ENCODE measurements around the gene MPND.

Gene MPND

DNA sequence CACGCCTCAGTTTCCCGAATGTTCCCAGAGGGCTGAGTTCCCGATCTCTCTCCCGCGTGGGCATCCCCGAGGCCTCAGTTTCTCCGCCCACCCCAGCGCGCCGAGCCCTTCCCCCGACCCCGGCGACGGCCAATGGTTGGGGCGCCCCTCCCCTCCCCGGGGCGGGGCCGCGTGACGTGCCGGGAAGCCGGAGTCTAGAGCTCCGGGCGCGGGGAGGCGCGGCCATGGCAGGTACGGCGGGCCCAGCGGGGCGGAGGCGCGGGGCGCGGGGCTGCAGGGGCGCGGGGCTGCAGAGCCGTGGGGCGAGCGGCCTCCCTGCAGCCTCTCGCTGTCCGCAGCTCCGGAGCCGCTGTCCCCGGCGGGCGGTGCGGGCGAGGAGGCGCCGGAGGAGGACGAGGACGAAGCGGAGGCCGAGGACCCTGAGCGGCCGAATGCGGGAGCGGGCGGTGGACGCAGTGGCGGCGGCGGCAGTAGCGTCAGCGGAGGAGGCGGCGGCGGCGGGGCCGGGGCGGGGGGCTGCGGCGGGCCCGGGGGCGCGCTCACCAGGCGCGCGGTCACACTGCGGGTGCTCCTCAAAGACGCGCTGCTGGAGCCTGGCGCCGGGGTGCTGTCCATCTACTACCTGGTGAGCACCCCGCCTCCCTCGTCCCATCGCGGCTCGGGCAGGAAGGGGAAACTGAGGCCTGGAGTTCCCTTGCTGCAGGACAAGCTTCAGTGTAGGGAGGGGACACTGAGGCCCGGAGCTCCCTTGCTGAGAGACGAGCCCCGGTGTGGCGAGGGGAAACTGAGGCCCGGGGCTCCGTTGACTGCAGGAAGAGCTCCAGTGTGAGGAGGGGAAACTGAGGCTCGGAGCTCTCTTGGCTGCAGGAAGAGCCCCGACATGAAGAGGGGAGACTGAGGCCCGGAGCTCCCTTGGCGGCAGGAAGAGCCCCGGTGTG, at the start of gene MPND:
Gene MPND (plus strand): TSS at position 193 of the 938 bp plus-strand sequence. CDS start 32 bp downstream, at position 225.
- peak within 1 kb of the TSS; percentile 69 for H3K27ac ChIP-seq
- no peak for TF ChIP-seq CTCF (conservative IDR thresholded peaks at IDR 0.05)

DNA sequence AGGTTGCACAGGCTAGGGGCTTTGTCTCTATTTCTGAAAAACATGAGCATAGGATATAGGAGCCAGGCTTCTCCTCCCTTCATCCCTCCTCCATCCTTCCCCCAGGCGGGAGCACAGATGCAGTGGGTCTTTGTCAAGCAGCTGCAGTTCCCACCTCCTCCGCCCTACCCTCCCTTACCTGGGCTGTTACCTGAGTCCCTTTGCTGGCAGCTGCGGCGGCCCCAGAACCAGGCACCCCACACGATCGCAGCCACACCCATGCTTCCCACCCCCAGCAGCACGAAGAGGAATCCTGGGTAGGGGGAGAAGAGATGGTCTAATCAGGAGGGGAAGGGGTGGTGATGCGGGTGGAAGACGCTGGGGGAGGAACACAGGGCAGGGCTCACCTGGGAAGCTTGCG, 49.0 kb upstream of the MPND start:
- H3K27ac ChIP-seq = no peak overlapping the region
- TF ChIP-seq CTCF (conservative IDR thresholded peaks at IDR 0.05) = no peak

DNA sequence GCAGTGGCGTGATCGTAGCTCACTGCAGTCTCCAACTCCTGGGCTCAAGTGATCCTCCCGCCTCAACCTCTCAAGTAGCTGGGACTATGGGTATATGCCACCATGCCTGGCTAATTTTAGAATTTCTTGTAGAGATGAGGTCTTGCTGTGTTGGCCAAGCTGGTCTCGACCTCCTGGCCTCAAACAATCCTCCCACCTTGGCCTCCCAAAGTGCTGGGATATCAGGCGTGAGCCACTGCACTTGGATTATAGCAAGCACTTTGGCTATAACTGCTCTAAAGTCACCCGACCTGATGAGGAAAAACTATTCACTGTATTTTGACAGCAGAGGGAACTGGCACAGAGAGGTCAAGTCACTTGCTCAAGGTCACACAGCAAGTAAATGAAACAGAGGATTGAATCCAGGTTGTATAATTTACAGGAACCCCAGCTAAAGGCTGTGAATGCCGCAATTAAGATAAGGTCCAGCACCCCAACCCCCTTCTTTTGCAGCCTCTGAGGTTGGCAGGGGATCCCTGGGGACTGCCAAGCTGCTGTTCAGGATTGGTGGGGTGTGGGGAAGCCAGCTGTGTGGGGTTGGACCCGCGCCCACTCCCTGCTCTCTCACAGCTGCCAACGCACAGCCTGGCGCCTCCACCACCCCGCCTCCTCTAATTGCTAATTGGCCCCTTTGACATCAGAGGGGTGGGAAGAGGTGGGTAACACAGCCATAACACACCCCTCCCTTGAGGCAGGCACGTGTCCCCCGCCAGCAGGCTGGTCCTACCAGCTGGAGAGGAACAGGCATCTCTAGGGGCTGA, 47.2 kb upstream of the MPND start:
- no peak for TF ChIP-seq CTCF (conservative IDR thresholded peaks at IDR 0.05)
- H3K27ac ChIP-seq = no peak overlapping the region

GRCh38 chr19:4297901-4298809, 45.2 kb upstream of the MPND start:
- H3K27ac ChIP-seq = no peak overlapping the region

GRCh38 chr19:4298810-4299550, 44.4 kb upstream of the MPND start:
- H3K27ac ChIP-seq = no peak overlapping the region
- TF ChIP-seq CTCF (conservative IDR thresholded peaks at IDR 0.05) = no peak

More at GRCh38 chr19:4297901-4298809, 45.2 kb upstream of the MPND start:
- no peak for TF ChIP-seq CTCF (conservative IDR thresholded peaks at IDR 0.05)

GRCh38 chr19:4300589-4300988, 42.8 kb upstream of the MPND start:
- H3K27ac ChIP-seq = no peak overlapping the region
- no peak for TF ChIP-seq CTCF (conservative IDR thresholded peaks at IDR 0.05)
